ENCODE measurements around the gene GART. TPM values are rescaled to one million over a fixed set of nuclear protein-coding genes. Genes with fewer than 3 reads are reported as not detected.
"Not testable (repeated sequence)": the region's sequence is repeated elsewhere in the genome, so short reads cannot be mapped to it uniquely, and the experiment has no call there.

The GART gene
- total RNA-seq, 4 donors from 2014 or later, result 23.9 to 123 (median 68.5) TPM

- in situ Hi-C loops (cut with MboI; ENCODE audit: low pct_ligation_motif_present in 1 of 4, low pct_unique_long_range_greater_than_20kb in 1 of 4, low sequenced_read_pairs in 3 of 4) (loop anchor here in 1 of 4 donors (25.0 kb wide), 2 partner anchors 533 to 633 kb away; no protein-coding TSS in a partner anchor), intact Hi-C loops (cut with DNase I; ENCODE audit: low total_unique reads) (no loop called here)
- H3K9me3 ChIP-seq, result no peaks in the 10 kb centered on the region
- no peak overlapping the region for H3K27ac ChIP-seq
- peaks cover 0 to 3% (median 0%) of the 10 kb centered on the region in 4 donors for H3K4me1 ChIP-seq
- H3K36me3 ChIP-seq, result peaks cover 0 to 13% (median 0%) of the 10 kb centered on the region in 4 donors
- TF ChIP-seq POLR2AphosphoS5 (IDR thresholded peaks at IDR 0.05) (no peak), POLR2A (IDR thresholded peaks at IDR 0.05) (no peak), CTCF (IDR thresholded peaks at IDR 0.05) (no peak), EP300 (IDR thresholded peaks at IDR 0.05; ENCODE audit: low read depth) (no peak)
- no peak for DNase-seq
- no peak overlapping the region for H3K4me3 ChIP-seq
- no peaks in the 10 kb centered on the region for H3K27me3 ChIP-seq
- WGBS, 2 donors (ENCODE audit: low coverage in 1 of 2), result 89% methylated on average over 2 of the region's 2 CpGs; no CpG with 5 or more reads in 1 of the 2 donors
Measured at GRCh38 chr21:33470701-33471100, 71.2 kb downstream of the GART start.

GRCh38 chr21:33469183-33469582, 72.7 kb downstream of the GART start:
- H3K9me3 ChIP-seq; H3K27me3 ChIP-seq; intact Hi-C loops (cut with DNase I; ENCODE audit: low total_unique reads); H3K4me3 ChIP-seq; DNase-seq; H3K27ac ChIP-seq; H3K4me1 ChIP-seq: not testable (repeated sequence)
- H3K36me3 ChIP-seq, result peaks cover 0 to 13% (median 0%) of the 10 kb centered on the region in 4 donors
- in situ Hi-C loops (cut with MboI; ENCODE audit: low pct_ligation_motif_present in 1 of 4, low pct_unique_long_range_greater_than_20kb in 1 of 4, low sequenced_read_pairs in 3 of 4), result loop anchor here in 1 of 4 donors (25.0 kb wide), 2 partner anchors 532 to 632 kb away; no protein-coding TSS in a partner anchor
- WGBS, 2 donors (ENCODE audit: low coverage in 1 of 2), result 90 to 100% methylated on average over 1 to 4 of the region's 4 CpGs

GRCh38 chr21:33461538-33462250, 80.2 kb downstream of the GART start:
- WGBS, 2 donors (ENCODE audit: low coverage in 1 of 2), result 86 to 89% methylated on average over 5 of the region's 5 CpGs
- Histone ChIP-seq H3K9me3 (no peaks in the 10 kb centered on the region), H3K27ac (no peak overlapping the region), H3K27me3 (no peaks in the 10 kb centered on the region), H3K4me1 (peaks cover 0 to 4% (median 0%) of the 10 kb centered on the region in 4 donors), H3K36me3 (peaks cover 0 to 17% (median 6%) of the 10 kb centered on the region in 4 donors), H3K4me3 (no peak overlapping the region)
- intact Hi-C loops (cut with DNase I; ENCODE audit: low total_unique reads), result no loop called here
- no peak for DNase-seq
- in situ Hi-C loops (cut with MboI; ENCODE audit: low pct_ligation_motif_present in 1 of 4, low pct_unique_long_range_greater_than_20kb in 1 of 4, low sequenced_read_pairs in 3 of 4), result loop anchor here in 1 of 4 donors (25.0 kb wide), 2 partner anchors 524 to 624 kb away; no protein-coding TSS in a partner anchor
- TF ChIP-seq POLR2AphosphoS5 (IDR thresholded peaks at IDR 0.05), result no peak
- TF ChIP-seq POLR2A (IDR thresholded peaks at IDR 0.05), result no peak
- no peak for TF ChIP-seq CTCF (IDR thresholded peaks at IDR 0.05)
- no peak for TF ChIP-seq EP300 (IDR thresholded peaks at IDR 0.05; ENCODE audit: low read depth)

- no peaks in the 10 kb centered on the region for H3K27me3 ChIP-seq
- peaks cover 0 to 19% (median 9%) of the 10 kb centered on the region in 4 donors for H3K36me3 ChIP-seq
- in situ Hi-C loops (cut with MboI; ENCODE audit: low pct_ligation_motif_present in 1 of 4, low pct_unique_long_range_greater_than_20kb in 1 of 4, low sequenced_read_pairs in 3 of 4), result loop anchor here in 1 of 4 donors (25.0 kb wide), 2 partner anchors 522 to 622 kb away; no protein-coding TSS in a partner anchor
- no peak for DNase-seq
- H3K27ac ChIP-seq, result no peak overlapping the region
- no peaks in the 10 kb centered on the region for H3K9me3 ChIP-seq
- intact Hi-C loops (cut with DNase I; ENCODE audit: low total_unique reads), result no loop called here
- H3K4me1 ChIP-seq, result peaks cover 0 to 4% (median 0%) of the 10 kb centered on the region in 4 donors
- no peak overlapping the region for H3K4me3 ChIP-seq
- TF ChIP-seq EP300 (IDR thresholded peaks at IDR 0.05; ENCODE audit: low read depth) (no peak), POLR2A (IDR thresholded peaks at IDR 0.05) (no peak), CTCF (IDR thresholded peaks at IDR 0.05) (no peak), POLR2AphosphoS5 (IDR thresholded peaks at IDR 0.05) (no peak)
- 94% methylated on average over 3 of the region's 3 CpGs; no CpG with 5 or more reads in 1 of the 2 donors for WGBS, 2 donors (ENCODE audit: low coverage in 1 of 2)
Measured at GRCh38 chr21:33458861-33459260, 83.1 kb downstream of the GART start.

Data from transverse colon (tissue), 4 donors.